WTC11 (cell line): ENCODE results near the gene ACRBP.

Source experiments
- ELF4 ChIP-seq: sonication (generic); formaldehyde crosslinking; IDR thresholded peaks from 2 replicates; pipeline ENCODE4 v1.8.1; 2022; ENCODE audit warnings: low read depth, mild to moderate bottlenecking, moderate library complexity, missing genetic modification reagents
- FOXJ3 ChIP-seq: sonication (generic); formaldehyde crosslinking; IDR thresholded peaks from 2 replicates; pipeline ENCODE4 v1.9.0; 2021; ENCODE audit warnings: missing genetic modification reagents, mild to moderate bottlenecking, borderline replicate concordance
- GABPB1 ChIP-seq: sonication (generic); formaldehyde crosslinking; IDR thresholded peaks from 2 replicates; pipeline ENCODE4 v1.8.1; 2023; ENCODE audit warnings: mild to moderate bottlenecking, missing genetic modification reagents
- IRF2 ChIP-seq: sonication (generic); formaldehyde crosslinking; IDR thresholded peaks from 2 replicates; pipeline ENCODE4 v1.8.0; 2022; ENCODE audit warnings: low read depth, missing genetic modification reagents, borderline replicate concordance
- NFE2L1 ChIP-seq: sonication (generic); formaldehyde crosslinking; IDR thresholded peaks from 2 replicates; pipeline ENCODE4 v1.8.1; 2023; ENCODE audit warnings: missing genetic modification reagents
- NR1H2 ChIP-seq: sonication (generic); formaldehyde crosslinking; IDR thresholded peaks from 2 replicates; pipeline ENCODE4 v1.9.0; 2021; ENCODE audit warnings: mild to moderate bottlenecking, moderate library complexity, missing genetic modification reagents
- NR2C2 ChIP-seq: sonication (generic); formaldehyde crosslinking; IDR thresholded peaks from 2 replicates; pipeline ENCODE4 v1.8.0; 2022; ENCODE audit warnings: mild to moderate bottlenecking, missing genetic modification reagents
- OVOL2 ChIP-seq: fragments of 250-450 bp; sonication (Bioruptor Pico); IDR thresholded peaks from 2 replicates; pipeline ENCODE4 v1.9.0; 2021; ENCODE audit warnings: mild to moderate bottlenecking, borderline replicate concordance
- ZNF219 ChIP-seq: sonication (generic); formaldehyde crosslinking; IDR thresholded peaks from 2 replicates; pipeline ENCODE4 v1.8.0; 2023; ENCODE audit warnings: missing genetic modification reagents, mild to moderate bottlenecking, borderline replicate concordance
- ZNF317 ChIP-seq: sonication (generic); formaldehyde crosslinking; IDR thresholded peaks from 2 replicates; pipeline ENCODE4 v1.8.1; 2023; ENCODE audit warnings: low read depth, mild to moderate bottlenecking, moderate library complexity, missing genetic modification reagents, borderline replicate concordance
- TF ChIP-seq, protein P1 (sequence below): fragments of 200-600 bp; IDR thresholded peaks from 2 replicates; pipeline ENCODE4 v1.8.0; 2022; ENCODE audit warnings: antibody characterized with exemption
- TF ChIP-seq, protein P2 (sequence below): sonication (generic); formaldehyde crosslinking; IDR thresholded peaks from 2 replicates; pipeline ENCODE4 v1.8.1; 2023; ENCODE audit warnings: mild to moderate bottlenecking, moderate library complexity, missing genetic modification reagents

DNA sequence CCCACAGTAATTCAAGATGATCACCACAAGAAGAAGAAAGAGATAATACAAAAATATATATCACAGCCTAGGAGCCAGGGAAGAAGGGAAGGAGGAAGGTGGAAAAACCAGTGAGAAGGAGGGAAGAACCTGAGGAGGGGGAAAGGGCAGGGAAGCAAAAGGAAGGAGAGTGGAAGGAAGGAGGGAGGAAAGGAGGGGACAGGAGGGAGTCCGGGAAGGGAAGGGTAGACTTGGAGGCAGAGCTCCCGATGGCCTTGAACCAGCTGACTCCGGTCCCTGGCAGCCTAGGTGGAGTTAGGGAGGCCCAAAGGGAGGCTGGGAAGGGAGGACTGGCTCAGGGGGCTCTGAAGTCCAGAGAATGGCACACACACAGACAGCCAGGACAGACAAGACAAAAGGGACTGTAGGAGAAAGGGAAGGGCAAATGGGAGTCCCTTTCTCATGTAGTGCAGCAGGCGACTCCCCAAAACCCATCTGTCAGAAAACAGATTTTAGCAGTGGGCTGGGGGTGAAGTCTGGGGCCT lies 46.7 kb upstream of the ACRBP start:
- TF ChIP-seq ZNF219 (CRISPR knock-in tag) (no peak), GABPB1 (no peak), NR1H2 (CRISPR knock-in tag) (no peak), OVOL2 (CRISPR knock-in tag) (no peak), ELF4 (CRISPR knock-in tag) (no peak), IRF2 (CRISPR knock-in tag) (no peak), NR2C2 (CRISPR knock-in tag) (no peak), ZNF317 (CRISPR knock-in tag) (no peak), NFE2L1 (CRISPR knock-in tag) (no peak), FOXJ3 (CRISPR knock-in tag) (no peak)
- TF ChIP-seq, protein P1, sequence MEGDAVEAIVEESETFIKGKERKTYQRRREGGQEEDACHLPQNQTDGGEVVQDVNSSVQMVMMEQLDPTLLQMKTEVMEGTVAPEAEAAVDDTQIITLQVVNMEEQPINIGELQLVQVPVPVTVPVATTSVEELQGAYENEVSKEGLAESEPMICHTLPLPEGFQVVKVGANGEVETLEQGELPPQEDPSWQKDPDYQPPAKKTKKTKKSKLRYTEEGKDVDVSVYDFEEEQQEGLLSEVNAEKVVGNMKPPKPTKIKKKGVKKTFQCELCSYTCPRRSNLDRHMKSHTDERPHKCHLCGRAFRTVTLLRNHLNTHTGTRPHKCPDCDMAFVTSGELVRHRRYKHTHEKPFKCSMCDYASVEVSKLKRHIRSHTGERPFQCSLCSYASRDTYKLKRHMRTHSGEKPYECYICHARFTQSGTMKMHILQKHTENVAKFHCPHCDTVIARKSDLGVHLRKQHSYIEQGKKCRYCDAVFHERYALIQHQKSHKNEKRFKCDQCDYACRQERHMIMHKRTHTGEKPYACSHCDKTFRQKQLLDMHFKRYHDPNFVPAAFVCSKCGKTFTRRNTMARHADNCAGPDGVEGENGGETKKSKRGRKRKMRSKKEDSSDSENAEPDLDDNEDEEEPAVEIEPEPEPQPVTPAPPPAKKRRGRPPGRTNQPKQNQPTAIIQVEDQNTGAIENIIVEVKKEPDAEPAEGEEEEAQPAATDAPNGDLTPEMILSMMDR = no peak
- TF ChIP-seq, protein P2, sequence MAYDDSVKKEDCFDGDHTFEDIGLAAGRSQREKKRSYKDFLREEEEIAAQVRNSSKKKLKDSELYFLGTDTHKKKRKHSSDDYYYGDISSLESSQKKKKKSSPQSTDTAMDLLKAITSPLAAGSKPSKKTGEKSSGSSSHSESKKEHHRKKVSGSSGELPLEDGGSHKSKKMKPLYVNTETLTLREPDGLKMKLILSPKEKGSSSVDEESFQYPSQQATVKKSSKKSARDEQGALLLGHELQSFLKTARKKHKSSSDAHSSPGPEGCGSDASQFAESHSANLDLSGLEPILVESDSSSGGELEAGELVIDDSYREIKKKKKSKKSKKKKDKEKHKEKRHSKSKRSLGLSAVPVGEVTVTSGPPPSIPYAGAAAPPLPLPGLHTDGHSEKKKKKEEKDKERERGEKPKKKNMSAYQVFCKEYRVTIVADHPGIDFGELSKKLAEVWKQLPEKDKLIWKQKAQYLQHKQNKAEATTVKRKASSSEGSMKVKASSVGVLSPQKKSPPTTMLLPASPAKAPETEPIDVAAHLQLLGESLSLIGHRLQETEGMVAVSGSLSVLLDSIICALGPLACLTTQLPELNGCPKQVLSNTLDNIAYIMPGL (CRISPR knock-in tag) = no peak
